Stimulated activated CD8-positive, alpha-beta memory T cell treated with anti-CD3 and anti-CD28 coated beads, Interleukin-12 subunit alpha, Interleukin-12 subunit beta, amount 100 ng/mL, for 4 hours (primary cell): ENCODE data around the gene TXNRD2.

Experiments
- DNase-seq: peaks from one replicate; pipeline ENCODE4 v3.0.0-alpha.2; 2020; ENCODE audit warnings: low read depth

The TXNRD2 gene

DNA sequence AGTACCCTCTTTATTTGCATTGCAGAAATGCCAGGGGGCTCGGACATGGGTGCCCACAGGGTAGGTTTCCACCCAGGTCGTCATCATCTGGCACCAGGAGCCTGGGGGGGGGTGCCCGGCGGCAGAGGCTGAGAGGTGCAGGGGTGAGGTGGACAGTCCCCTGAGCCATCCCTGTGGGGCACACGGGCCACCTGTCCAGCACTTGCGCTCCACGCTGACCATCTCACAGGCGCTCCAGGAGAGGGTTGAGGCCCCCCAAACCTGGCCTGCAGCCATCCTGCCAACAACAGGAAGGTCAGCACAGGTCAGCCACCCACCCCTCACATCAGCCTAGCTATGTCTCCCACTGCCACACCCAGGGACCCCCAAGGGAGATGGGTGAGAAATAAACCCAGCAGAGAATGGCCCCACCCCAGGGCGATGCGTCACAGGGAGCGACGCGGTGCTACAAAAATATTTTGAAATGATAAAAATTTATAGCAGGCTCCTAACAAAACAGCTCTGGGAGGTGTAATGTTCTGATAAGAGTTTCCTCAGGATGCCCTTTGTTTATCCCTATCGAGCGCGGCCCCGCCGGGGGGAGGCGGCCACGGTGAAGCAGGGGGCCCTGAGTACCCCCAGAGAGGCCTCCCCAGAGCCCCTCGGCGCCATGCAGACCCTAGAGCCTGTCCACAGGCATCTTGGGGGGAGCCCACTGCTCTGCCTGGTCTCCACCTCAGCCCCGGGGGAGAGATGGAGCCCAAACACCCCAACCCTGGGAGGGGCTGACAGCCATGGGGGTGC is 65.9 kb downstream of the TXNRD2 start:
- DNase-seq: no peak

DNA sequence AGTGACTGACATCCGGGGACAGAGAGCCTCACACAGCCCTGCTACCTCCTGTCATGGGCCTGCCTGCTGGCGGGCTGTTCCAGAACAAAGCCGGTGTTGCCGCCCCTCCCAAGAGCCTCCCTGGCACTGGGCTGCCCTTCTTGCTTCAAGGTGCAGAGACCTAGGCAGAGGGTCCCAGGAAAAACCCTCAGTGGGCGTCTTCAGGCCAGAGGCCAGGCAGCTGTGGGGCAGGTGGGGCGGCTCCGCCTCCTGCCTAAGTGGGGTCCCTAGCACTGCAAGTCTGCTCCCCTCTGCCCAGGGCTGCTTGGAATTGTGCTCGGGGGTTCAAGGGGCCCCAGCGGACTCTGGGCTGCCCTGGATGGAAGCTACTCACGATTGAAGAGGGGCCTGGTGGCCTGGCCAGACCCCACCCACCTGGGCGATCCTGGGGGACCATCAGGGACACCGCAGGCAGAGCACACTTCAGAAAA is 66.5 kb downstream of the TXNRD2 start:
- DNase-seq: no peak

DNA sequence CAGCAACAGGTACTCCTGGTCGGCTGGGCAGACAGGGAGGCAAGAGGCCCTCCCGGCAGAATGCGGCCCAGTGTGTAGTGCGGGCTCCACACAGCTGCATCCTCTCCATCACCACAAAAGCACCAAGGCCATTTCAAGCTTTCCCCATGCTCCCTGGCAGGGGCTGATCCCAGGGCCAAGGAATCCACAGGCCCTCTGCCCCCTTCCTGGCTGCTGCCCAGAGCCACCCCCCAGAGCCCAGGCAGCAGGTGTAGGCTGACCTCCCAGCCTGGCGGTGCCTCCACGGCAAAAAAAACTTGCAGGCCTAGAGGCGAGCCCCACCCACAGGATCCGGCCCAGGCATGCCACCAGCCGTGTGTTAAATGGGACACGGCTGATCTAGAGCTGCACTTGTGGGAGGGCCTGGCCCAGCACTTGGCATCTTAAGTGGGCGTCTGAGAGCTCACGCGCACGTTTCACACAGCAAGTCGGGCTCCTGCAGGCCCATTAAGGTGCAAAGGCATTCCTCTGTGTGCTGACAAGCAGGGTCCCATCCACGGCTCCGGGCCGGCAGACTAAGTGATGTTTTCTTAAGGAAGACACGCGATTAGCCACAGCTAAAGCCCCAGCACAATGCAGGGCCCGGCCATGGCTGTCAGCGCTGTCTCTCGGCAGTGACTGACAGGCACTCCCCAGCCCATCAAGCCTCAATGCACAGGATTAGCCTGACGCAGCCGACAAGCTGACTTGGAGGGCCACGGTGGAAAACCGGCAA is 67.1 kb downstream of the TXNRD2 start:
- DNase-seq: no peak

DNA sequence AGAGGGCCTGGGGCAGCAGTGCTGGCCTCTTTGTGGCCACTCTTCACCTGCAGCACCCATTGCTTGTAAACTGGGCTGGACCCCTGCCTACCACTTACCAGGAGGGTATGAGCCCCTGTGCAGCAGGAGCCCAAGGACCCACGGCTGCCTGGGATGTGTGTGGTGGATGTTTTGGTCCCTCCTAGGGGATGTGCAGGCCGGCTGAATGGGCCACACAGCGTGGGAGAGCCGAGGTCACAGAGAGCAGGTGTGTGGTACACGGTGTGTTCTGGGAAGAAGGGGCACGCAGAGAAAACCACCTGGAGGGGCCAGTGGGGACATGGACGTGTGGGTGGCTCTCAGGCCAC is 67.7 kb downstream of the TXNRD2 start:
- DNase-seq: no peak

DNA sequence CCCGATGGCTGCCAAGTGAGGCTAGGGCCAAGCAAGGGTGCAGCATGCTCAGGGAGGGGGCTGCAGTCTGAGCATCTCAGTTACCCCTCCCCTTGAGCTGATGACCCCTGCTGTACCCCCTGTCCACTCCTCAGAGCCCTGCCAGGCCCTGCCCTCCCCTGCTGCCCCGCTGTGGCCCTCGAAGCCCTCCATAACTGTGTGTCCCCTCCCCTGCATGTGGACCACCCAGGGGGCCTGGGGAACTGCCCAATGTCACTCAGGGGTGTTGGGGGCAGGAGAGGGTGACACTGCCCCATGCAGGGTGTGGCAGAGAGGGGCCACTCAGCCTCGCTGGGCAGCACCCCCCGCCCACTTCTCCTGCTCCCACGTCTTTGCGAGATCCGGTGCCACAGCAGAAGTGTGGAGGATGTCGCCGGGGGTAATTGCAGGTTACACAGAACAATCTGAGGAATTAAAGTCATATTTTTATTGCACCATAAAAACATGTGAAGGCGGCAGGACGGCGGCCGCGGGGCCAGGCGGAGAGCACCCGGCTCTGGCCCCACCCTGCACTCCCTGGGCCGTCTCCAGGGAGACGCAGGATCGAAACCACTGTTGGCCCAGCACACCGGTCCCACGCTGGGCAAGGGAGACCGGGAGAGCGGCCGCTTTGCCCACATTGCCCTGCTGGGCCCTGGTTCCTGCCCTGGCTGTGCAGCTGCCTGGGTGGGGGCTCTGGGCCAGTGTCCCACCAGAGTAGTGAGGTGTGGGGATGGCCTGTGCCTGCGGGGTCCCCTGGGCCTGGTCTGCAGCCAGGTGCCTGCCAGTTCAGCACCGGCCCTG is 68.3 kb downstream of the TXNRD2 start:
- DNase-seq: no peak

DNA sequence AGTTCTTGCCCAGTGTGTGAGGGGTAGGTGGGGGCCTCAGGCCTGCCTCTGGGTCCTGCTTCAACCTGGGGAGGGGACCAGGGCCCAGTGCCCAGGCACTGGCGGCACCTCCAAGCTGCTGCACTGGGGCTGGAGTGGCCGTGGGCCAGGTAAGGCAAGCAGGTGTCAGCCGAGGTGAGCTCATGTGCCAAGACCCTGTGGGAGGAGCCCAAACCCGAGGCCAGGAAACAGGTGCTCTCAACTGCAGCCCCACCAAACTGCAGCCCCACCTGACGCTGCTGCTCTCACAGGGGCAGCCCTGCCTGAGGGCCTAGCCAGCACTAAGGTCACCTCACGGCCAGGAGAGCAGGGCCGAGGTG is 68.9 kb downstream of the TXNRD2 start:
- DNase-seq: no peak

DNA sequence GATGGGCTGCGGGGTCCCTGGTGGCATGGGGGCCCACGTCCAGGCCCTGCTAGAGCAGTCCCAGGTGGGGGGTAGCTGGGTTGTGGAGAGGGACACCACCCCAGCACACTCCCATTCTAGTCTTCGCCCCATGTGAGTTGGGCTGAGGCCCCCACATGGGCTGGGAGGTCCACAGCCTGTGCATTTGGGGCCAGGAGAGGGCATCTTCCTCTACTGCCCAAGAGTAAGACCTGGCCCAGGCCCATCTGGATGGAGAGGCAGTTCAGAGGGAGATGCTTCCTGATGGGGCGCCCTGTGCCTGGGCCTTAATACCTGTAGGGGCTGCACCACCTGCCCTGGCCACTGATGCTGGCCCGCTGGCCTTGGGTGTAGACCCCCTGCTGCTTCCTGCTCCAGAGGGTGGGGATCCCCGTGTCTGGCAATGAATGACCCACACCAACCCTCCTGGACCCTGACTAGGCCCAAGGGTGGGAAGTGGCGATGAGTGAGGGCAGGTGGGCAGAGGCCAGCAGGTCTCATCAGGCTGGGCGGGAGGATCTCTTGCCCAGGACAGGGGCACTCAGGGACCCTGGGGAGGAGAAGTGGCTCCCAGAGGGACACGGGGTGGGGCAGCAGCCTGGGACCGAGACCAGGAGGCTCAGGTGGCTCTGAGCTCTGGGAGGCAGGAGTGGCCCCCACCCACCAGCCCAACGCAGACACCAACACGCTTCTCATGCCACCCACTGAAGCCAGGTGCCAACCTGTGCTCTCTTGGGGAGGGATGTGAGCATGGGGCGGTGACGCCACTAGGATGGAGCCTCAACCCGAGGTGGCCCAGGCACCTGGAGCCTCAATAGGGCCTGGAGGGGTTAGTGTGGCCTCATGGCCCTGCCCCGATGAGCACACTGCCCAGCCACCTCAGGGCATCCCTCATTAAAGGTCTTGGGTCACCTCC is 69.5 kb downstream of the TXNRD2 start:
- no peak for DNase-seq

DNA sequence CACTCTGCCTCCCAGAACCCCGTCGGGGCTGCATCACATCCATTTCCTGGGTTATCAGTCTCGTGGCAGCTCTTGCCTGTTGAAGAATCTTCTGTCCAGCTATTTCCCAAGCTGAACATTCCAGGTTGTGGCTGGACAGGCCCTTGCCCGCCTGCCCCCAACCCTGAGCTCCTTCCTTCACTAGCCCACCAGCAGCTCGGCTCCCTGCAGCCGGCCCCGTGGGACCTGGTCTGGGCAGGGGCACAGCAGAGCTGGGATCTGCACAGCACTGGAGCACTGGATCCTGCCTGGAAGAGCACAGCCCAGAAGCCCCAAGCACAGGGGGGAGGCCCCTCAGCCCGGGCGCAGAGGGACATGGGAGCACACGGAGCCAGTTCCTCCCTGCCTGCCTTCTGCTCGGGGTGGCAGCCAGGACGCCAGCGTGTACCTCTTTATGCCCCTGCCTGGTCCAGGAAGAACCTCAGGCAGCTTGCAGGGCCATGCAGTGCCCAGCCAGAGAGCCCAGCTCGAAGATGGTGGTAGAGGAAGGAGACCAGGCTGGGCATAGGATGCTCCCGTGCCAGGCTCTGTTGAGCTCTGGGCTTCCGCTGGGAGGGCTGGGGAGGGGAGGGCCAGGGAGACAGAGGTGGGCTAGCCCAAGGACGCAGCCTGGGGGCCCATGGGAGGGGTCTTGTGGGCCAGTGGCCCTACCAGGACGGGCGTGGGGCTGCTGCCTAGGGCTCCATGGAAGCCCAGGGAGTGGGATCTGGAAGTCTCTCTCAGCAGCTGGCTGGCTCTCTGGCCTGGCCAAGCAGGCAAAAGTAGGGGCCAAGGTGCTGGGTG is 70.4 kb downstream of the TXNRD2 start:
- DNase-seq: no peak

DNA sequence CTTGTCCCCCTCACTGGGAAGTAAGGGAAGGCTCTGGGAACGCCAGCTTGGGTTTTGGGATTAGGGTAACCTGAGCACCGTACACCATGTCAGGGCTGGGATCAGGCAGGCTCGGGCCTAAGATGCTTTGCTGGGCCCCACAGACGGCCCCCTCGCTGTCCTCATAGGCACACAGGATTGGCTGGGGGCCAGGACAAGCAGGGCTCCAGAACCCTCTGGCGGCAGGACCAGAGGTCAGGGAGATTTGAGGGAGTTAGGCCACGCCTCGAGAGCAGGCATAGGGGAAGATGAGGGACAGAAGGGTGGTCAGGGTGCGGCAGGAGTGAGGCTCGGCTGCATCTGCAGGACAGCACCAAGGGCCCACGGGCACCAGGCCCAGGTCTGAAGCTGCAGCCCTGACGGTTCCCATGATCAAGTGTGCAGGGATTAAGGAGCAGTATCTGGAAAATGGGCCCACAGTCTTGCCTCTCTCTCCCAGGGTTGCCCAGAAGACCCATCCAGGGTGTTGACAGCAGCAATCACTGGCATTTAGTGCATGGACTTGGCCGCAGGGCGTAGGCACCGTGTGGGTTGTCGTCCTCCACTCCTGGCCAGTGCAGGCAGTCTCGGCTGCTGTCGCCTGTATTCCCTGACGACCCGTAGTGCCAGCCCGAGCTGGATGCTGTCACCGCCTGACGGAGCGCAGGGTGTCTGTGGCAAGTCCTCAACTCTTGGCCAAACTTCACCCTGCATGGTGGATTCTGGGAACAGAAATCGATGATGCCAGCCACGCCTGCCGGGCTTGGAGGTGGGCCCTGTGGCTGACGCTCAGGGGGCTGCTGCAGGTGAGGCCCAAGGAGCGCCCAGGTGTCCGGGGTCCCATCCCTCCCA is 71.2 kb downstream of the TXNRD2 start:
- DNase-seq: no peak

DNA sequence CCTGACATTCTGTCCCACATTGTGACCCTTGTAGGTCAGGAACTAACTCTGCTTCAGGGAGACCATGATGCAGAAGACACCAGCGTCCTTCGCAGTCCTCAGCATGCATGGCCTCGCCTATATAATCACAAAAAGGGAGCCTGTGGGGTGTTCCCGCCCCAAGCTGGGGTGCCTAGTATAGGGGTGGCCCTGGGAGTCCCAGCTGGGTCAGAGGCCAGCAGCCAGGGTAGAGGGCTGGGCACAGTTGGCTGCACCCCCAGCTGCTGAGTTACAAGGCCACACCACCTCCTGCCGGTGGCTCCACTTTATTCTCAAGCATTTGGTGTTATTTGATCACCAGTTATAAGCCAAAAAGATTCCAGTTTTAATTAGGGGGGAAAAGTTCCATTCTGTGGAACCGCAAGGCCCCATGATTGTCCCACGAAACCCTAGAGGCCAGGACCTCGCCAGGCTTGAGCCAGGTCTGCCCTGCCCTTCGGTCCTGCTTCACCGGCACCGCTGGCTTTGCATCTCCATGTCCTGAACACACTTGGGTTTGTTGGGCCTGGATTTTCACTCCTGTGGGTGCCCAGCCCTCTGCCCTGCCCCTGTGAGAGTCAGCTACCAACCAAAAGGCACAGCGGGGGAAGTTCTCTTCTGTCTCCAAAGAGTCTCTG is 72.0 kb downstream of the TXNRD2 start:
- no peak for DNase-seq

DNA sequence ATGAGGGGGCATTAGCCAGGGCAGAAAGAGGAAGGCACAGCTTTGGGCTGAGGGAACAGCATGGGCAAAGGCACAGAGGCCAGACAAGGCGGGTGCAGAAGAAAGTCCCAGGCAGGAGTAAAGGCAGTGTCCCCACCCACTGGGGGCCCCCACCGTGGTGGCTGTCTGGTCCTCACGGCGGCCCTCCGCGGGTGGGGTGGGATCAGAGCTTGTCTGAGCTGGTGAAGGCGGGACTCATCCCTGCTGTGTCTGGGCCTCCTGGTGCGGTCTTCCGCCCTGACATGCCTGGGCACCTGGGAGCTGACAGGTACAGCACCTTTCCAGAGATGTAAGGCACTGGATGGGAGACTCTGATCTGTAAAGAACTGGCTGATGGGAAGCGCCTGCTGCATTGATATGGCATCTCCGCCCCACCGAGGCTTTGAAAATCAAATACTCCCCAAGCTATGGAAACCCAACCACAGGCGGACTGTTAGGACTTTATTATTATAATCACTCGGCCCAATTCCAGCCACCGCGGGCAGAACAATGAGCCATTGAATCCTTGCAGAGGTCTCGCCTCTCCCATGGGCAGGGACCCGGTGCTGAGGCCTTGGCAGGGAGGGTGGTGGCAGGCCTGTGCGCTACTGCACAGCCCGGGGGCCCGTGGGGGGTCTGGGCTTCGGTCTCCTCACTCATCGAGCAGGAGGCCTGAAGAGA is 72.7 kb downstream of the TXNRD2 start:
- DNase-seq: no peak

DNA sequence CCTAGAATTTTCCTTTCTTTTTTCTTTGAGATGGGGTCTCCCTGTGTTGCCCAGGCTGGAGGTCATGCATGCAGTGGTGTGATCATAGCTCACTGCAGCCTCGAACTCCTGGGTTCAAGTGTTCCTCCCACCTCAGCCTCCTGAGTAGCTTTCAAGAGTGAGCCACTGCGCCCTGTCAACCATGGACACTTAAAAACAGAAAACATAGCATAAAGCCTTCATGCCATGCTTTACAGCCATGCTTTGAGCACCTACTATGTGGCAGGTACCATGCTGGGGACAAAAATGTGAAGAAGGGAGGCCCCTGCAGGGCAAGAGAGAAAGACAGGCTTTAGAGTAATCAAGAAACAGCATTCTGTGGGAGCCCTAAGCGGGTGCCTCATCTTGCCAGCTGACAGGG is 73.3 kb downstream of the TXNRD2 start:
- no peak for DNase-seq

DNA sequence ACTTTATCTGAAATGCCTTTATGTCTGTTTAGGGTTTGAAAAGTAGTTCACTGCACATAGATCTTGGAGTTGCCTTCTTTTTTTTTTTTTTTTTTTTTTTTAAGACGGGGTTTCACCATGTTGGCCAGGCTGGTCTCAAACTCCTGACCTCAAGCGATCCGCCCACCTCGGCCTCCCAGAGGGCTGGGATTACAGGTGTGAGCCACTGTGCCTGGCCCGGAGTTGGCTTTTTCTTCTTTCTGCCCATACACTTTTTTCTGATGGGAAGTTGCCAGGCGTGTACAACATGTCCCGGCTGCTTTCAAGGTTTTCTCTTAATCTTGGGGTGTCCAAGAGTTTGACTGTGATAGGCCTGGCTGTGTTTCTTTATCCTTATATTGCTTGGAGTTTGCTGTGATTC is 74.0 kb downstream of the TXNRD2 start:
- no peak for DNase-seq

DNA sequence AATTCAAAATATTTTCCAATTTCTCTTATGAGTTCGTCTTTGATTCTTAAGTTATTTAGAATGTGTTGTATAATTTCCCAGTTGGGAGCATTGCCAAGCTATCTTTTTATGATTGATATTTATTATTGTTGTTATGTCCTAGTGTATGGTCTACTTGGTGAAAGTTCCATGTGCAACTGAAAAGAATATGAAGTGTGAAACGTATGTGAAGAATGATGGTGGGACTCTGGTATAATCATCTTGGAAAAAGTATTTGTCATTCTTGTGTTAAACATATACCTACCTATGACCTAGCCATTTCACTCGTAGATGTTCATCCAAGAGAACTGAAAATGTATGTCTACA is 75.0 kb downstream of the TXNRD2 start:
- no peak for DNase-seq

DNA sequence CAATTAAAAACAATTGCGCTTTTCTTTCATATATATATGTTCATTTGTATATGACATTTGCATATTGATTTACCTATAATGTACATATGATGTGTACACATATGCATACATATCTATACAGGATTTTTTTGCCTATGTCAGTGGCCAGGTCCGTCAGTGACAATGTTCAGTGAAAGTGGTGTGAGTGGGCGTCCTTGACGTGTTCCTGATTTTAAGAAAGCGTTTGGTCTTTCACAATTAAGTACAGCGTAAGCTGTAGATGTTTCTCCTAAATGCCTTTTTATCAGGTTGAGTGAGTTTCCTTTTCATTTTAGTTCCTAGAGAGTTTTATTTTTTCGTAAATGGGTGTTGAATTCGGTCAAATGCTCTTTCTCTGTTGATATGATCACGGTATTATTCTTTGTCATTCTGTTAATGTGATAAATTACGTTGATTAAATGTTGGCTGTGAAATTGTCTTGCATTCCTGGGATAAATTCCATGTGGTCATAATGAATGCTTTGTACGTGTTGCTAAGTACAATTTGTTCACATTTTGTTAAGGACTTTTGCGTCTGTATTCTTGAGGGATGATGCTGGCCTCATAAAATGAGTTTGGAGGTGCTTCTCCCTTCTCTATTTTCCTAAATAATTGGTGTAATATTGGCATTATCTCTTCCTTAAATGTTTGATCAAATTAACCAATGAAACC is 76.3 kb downstream of the TXNRD2 start:
- DNase-seq: no peak

DNA sequence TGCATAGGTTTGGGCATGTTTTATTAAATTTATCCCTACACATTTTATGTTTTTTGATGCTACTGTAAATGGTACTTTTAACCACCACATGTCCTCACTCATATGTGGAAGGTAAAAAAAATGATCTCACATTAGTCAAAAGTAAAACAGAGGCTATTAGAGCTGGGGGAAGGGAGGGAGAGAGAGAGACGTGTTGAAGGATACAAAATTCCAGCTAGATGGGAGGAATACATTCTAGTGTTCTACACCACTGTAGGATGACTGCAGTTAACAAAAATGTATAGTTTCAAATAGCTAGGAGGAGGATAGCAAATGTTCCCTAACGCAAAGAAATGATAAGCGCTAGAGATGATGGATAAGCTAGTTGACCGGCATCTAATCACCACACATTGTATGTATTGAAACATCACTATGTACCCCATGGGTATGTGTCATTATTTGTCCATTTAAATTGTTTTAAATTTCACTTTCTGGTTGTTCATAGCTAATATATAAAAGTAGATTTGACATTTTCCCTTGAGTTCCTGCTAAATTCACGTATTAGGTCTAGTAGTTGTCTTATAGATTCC is 77.0 kb downstream of the TXNRD2 start:
- DNase-seq: no peak

DNA sequence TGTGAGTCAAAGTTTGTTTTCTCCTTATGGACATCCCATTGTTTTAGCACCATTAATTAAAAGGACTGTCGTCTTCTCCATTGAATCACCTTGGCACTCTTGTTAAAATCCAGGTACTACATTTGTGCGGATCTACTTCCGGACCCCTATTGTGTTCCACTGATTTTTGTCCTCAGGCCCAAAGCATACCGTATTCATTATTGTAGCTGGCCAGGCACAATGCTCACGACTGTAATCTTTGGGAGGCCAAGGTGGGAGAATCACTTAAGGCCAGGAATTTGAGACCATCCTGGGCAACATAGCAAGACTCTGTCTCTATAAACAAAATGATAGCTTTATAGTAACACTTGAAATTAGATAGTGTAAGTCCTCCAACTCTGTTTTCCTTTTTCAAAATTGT is 78.0 kb downstream of the TXNRD2 start:
- DNase-seq: no peak
